GM20431 (cell line): Measurements from ENCODE around the gene KRTAP4-9.
"Not testable (repeated sequence)": the region's sequence is repeated elsewhere in the genome, so short reads cannot be mapped to it uniquely, and the experiment has no call there.

Experiments used
- in situ Hi-C: fragments of 300-500 bp; cut with MseI, MboI; formaldehyde crosslinking; loops from one replicate; pipeline ENCODE4 v1.15.0; 2020; ENCODE audit warnings: low sequenced_read_pairs; ENCODE audit not compliant: unreplicated experiment

The KRTAP4-9 gene

DNA sequence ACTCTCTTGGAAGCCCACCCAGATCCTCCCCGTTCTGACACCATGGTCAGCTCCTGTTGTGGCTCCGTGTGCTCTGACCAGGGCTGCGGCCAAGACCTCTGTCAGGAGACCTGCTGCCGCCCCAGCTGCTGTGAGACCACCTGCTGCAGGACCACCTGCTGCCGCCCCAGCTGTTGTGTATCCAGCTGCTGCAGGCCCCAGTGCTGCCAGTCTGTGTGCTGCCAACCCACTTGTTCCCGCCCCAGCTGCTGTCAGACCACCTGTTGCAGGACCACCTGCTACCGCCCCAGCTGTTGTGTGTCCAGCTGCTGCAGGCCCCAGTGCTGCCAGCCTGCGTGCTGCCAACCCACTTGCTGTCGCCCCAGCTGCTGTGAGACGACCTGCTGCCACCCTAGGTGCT is at the start of gene KRTAP4-9:
Gene KRTAP4-9 (plus strand): TSS at position 43 of the 400 bp plus-strand sequence. CDS start 0 bp downstream, at position 43.
- in situ Hi-C loops = not testable (repeated sequence)

DNA sequence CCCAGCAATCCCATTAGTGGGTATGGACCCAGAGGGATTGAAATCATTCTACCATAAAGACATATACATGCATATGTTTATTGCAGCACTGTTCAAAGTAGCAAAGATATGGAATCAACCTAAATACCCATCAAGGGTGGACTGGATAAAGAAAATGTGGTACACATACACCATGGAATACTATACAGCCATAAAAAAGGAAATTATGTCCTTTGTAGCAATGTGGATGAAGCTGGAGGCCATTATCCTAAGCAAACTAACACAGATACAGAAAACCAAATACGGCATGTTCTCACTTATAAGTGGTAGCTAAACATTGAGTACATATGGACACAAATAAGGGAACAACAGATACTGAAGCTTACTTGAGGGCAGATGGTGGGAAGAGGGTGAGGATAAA is 47.6 kb upstream of the KRTAP4-9 start:
- in situ Hi-C loops = no loop called here

DNA sequence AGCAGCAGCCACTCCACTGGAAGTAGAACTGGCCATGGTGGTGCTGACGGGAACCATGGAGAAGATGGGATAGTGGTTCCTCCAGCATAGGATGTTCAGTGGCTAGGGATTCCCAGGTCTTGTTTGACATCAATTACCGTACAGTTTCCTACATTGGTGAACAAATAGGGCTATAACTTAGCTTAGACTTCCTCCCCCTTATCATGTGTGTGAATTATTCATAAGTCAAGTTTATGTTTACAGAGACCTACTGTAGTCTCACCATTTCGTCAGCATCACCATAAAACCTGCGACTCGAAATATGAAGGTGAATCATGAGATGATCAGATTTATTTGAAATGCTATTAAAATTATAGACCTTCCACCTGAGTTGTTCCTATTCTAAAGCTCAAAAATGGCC is 46.4 kb upstream of the KRTAP4-9 start:
- in situ Hi-C loops = no loop called here

DNA sequence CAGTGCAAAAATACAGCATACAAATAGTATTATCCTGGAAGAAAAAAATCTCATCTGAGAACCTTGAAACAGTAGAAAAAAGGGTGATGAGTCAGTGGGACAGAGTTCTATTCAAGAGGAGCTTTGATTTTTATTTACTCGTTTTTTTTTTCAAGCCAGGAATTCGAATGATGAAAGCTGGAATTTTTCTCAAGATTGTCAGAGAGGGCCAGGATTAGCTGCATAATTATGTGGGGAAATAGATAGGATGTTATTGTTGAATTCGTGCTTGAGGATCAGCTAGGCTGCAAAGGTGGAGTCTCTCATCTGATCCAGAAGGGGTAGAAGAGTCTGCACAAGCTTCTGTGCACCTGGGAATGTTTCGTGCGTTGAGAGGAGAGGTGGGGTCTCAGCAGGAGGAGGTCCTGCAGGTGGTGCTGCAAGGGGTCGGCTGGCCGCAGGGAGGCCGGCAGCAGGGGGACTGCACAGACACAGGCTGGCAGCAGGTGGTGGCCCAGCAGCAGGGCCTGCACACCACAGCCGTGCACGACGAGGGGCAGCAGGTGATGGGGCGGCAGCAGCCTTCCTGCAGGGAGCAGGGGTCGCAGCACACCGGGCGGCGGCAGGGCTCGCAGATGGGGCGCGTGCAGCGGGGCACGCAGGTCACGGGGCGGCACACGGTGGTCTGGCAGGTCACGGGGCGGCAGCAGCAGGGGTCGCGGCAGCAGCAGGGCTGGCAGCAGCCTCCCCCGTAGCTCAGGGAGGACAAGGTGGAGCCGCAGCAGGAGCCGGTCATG is 45.7 kb upstream of the KRTAP4-9 start:
- in situ Hi-C loops = not testable (repeated sequence)

DNA sequence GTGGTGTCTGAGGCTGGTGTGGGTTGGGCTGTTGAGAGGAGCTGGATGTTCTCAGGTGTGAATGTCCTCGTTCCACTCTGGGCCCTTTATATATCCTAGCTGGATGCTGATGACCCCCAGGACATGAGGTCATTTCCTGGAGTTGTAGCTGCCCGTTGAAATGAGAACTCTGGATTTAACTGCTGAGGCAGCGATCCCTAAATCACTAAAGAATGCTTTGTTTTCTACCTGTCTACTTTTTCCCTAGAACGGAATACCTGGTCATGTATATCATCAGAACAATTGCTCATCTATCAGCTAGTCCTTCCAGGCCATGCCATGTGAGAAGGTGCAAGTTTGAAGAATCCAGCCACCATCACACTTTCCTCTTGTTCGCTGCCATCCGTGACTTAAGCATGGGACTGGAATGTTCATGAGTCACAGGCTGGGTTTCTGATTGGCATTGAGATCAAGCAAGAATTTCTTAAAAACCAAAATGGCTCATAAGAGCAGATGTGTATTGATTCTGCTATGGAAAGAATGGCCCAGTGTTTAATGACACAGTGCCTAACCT is 45.1 kb upstream of the KRTAP4-9 start, which contains the start of gene KRTAP2-3:
Gene KRTAP2-3 (minus strand): TSS at position 63 of the 553 bp plus-strand sequence. CDS start 64 bp downstream, outside the sequence.
- in situ Hi-C loops = no loop called here

DNA sequence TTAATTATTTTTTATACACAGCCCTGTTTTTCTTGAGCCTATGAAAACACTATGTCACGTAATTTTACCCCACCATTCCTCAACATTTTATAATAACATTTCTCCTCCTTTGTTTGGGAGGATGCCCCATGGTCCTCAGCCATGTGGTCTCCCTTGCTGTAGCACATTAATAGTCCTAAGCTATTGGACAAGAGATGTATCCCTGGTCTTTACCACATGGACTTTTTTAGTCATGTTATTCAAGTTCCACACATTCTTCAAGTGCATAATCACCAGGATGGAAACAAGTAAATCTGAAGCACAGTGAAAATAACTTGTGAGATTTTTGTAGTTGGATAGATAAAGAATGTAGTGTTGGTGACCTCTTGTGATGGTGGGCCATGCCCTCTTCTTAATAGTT is 43.2 kb upstream of the KRTAP4-9 start:
- in situ Hi-C loops = no loop called here

DNA sequence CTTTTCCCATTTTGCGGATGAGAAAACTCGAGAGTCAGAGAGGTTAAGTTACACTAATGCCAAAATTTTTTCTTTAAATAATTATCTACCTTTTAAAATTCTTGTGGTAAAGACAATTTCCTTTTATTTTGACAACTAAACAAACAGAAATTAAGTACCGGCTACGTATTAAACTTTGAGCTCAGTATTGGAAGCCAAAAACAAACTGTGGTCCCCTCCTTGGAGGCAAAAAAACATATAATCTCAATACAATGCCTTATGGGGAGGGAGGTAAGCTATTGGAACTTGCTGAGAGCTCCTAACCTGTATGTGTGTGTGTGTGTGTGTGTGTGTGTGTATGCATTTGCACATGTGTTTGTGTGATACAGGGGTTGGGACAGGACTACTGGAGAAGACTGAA is 41.7 kb upstream of the KRTAP4-9 start:
- in situ Hi-C loops = no loop called here

DNA sequence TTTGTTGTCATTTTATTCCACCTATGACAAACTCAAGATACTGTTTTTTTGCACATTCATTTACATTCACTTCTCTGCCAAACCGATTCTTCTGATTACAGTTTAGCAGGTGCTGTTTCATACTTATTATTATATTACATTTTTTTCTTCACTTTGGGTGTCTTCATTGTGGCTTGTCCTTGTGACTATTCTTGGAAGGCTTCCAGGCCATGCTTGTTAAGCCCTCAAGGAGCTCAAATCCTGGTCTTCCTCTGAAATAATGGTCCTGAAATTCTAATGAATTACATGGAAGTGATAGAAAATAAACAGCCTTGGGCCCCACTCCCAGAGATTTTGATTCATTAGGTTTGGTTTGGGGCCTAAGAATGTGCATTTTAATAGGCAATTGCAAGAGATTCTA is 40.9 kb upstream of the KRTAP4-9 start:
- in situ Hi-C loops = no loop called here

DNA sequence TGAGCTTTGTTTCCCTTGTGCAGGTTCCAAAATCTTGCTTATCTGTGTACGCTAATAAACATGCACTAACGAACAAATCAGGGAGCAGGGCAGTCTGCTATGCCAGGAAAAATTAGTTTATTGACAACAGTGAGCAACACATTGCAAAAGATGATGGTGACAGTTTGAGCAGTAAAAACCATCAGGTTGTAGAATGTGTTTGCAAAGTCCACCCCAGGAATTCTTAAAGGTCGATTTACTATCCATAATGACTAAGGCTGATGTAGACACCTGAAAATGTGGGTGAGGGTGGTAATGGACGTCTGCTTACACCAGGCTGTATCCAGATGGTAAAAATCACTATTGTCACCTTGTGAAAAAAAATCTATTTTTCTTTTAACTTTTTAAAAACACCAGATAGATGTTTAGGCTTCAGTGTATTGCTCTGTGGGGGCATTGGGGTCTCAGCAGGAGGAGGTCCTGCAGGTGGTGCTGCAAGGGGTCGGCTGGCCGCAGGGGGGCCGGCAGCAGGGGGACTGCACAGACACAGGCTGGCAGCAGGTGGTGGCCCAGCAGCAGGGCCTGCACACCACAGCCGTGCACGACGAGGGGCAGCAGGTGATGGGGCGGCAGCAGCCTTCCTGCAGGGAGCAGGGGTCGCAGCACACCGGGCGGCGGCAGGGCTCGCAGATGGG is 40.0 kb upstream of the KRTAP4-9 start:
- in situ Hi-C loops = not testable (repeated sequence)

DNA sequence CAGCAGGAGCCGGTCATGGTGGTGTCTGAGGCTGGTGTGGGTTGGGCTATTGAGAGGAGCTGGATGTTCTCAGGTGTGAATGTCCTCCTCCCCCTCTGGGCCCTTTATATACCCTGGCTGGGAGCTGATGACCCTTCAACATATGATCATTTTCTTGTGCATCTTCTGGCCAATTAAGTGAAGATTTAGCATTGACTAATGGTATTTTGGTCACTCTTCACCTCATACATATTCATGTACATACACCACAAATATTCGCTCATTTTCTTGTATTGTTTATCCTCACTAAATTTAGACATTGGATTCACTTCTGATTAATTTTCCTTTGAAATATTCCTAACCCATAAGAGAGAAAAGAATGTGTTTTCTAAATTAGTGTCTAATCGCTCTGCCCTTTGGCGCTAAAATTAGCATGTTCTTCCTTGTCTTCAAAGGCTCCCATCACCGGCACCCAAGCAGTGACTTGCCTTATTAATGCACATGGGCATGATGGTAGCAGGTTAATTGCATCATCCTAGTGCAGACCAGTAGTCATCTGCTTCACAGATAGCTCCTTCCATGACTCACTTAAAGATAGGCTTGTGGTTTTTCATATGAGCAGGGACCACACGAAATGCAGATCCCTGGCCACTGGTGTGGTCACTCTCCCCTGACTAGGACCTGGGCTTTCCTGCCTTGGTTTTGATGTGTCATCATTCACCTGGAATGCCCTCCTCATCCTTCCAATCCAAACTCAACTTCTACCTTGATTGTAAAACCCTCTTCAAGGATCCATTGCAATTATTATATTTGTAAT is 39.2 kb upstream of the KRTAP4-9 start, which contains the start of gene KRTAP2-4:
Gene KRTAP2-4 (minus strand): TSS at position 51 of the 796 bp plus-strand sequence. CDS start 34 bp downstream, at position 17.
- in situ Hi-C loops = no loop called here

DNA sequence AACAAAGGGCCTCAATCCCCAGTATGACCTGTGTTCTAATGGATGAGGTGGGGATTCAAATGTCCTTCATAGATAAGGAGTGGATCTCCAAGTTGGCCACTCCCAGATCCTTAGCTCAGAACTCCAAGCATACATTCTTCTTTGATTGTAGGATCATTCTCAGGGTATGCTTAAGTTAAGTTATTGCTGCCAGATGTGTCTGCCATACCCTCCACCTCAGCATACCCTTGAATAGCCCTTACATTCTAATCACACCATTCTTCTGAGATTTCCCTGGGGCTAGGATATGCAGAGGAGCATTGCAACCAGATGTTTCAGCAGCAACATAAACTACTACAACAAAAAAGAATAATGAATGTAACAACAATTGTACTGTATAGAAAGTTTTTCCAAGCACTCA is 37.9 kb upstream of the KRTAP4-9 start:
- in situ Hi-C loops = no loop called here

DNA sequence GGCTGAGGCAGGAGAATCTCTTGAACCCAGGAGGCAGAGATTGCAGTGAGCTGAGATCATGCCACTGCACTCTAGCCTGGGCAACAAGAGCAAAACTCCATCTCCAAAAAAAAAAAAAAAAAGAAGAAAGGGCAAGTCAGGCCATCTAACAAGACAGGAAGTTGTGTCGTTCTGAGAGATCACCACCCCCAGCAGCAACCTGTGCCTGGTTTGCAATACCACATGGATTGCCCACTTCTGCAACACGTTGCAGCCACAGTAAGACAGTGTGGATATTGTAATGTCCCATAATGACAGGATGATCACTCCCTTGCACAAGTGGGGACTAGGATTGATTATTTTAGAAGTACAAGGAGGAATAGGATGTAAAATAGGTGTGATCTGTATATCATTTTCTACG is 36.2 kb upstream of the KRTAP4-9 start:
- in situ Hi-C loops = no loop called here

DNA sequence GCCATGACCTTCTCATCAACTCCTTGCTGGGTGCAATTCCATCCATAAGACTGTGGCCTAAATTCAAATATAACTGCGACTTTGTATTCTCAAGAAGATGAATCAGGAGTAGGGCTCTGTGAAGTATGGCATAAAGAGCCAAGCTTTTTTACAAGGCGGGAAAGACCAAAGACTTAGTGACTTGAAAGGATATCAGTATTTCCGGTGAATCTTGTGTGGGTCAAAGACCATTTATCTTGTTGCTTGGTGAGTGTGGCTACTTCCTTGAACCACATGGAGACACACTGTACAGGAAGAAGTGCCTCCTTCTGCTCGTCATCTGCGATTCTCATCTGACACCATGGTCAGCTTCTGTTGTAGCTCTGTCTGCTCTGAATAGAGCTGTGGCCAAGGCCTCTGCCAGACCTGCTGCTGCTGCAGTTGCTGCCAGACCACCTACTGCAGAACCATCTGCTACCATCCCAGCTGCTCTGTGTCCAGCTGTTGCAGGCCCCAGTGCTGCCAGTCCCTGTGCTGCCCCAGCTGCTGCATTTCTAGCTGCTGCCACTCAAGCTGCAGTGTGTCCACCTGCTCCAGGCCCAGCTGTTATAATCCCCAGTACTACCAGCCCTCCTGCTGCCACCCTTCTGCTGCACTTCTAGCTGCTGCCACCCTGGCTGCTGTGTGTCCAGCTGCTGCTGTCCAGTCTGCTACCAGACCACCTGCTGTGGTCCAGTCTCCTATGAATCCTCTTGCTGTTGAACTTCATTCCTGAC is 33.4 kb upstream of the KRTAP4-9 start:
- in situ Hi-C loops = no loop called here

DNA sequence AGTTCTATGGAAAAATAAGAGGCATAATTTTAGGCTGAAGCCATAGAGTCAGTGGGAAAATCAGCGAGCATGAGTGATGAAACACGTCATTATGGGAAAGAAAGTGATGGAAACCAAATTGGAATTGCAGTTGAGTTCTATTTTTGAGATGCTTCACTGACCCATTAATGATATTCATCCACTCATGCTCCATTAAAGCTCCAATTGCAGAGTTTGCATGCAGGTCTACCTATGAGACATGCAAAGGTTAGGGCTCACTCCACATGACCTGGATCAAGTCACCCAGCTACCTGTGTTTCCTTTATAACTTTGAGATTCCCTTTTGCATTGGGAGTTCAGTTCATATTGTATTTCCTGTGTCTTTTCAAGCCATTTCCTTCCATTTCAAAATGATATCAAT is 31.5 kb upstream of the KRTAP4-9 start:
- in situ Hi-C loops = no loop called here

DNA sequence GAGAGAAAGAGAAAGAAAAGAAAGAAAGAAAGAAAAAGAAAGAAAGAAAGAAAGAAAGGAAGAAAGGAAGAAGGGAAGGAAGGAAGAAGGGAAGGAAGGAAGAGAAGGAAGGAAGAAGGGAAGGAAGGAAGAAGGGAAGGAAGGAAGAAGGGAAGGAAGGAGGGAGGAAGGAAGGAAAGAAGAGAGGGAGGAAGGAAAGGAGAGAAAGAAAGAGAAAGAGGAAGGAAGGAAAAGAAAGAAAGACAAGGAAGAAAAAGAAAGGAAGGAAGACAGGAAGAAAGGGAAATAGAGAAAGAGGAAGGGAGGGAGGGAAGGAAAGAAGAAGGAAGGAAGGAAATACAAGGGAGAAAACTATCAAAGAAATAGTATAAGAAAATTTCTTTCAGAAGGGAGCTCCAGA is 28.4 kb upstream of the KRTAP4-9 start:
- in situ Hi-C loops = no loop called here

DNA sequence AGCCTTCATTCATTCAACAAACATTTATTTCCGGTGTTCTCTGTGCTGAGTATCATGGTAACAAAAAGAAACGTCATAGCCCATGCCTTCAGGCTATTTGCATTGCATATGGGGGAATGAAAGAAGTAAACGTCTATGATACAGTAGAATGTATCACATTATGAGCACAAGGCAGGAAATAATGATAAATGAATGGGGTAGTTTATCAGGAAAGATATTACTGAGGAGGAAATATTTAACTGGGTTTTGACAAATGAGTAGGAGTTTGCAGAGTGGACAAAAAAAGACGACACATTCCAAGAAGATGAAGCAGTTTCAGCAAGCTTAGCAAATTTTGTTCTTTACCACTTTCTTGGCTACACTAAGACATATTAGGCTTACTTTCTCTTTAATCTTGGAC is 22.6 kb upstream of the KRTAP4-9 start:
- in situ Hi-C loops = no loop called here

DNA sequence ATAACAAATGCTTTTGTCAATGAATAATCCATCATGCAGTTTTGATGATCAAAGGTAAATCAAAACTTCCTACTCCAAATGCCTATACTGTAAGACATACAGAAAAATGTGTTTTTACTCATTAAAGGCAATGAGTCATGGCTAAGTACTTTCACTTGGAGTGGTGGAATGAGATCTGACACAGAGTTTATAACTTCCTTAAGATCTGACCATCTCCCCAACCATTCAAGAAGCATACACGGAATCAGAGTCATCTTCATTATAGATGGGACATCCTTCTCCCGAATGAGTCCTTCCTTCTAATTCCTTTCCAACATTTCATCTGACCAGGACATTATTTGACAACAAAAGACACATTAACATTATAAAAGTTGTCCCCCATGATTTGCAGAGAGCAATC is 21.8 kb upstream of the KRTAP4-9 start:
- in situ Hi-C loops = not testable (repeated sequence)

DNA sequence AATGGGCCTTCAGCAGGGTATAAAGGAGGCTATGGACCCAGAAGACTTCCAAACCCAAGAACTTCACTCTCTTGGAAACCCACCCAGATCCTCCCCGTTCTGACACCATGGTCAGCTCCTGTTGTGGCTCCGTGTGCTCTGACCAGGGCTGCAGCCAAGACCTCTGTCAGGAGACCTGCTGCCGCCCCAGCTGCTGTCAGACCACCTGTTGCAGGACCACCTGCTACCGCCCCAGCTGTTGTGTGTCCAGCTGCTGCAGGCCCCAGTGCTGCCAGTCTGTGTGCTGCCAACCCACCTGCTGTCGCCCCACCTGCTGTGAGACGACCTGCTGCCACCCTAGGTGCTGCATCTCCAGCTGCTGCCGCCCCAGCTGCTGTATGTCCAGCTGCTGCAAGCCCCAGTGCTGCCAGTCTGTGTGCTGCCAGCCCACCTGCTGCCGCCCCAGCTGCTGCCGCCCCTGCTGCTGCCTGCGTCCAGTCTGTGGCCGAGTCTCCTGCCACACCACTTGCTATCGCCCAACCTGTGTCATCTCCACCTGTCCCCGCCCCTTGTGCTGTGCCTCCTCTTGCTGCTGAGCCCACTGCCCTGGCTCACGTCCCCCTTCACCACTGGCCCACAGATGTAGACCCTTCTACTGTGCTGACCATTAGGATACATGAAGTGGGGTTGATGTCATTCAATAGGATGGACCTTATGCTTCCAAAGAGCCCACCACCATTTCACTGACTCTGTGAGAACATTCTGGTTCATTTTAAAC is 20.9 kb upstream of the KRTAP4-9 start, which contains the start of gene KRTAP4-7:
Gene KRTAP4-7 (plus strand): TSS at position 51 of the 757 bp plus-strand sequence. CDS start 57 bp downstream, at position 108.
- in situ Hi-C loops = not testable (repeated sequence)
